HG03439 (cell line): ENCODE results near the gene NPTX2.

Experiments
- ATAC-seq: cut with Tn5 transposase; IDR thresholded peaks from one replicate; pipeline ENCODE4 v1.9.1; 2021; ENCODE audit warnings: mild to moderate bottlenecking, moderate library complexity; ENCODE audit not compliant: unreplicated experiment

The NPTX2 gene

DNA sequence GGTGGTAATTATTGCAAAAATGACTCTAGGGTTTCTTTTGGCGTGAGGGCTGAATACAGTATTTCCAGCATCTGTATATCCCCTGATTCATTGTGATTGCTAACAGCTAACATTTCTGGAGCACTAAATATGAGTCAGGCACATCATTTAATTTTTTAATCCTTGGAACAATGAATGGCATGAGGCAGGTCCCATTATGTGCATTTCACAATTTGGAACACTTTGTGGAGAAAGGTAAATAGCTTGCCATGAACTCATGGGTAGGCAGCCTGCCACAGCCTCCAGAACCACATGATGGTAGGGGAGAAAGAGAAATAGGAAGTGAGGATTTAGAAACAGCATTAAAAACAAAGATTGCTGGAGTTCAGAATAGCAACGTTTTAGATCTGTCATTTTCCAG lies 1.7 kb downstream of the NPTX2 start:
- ATAC-seq, result no peak

DNA sequence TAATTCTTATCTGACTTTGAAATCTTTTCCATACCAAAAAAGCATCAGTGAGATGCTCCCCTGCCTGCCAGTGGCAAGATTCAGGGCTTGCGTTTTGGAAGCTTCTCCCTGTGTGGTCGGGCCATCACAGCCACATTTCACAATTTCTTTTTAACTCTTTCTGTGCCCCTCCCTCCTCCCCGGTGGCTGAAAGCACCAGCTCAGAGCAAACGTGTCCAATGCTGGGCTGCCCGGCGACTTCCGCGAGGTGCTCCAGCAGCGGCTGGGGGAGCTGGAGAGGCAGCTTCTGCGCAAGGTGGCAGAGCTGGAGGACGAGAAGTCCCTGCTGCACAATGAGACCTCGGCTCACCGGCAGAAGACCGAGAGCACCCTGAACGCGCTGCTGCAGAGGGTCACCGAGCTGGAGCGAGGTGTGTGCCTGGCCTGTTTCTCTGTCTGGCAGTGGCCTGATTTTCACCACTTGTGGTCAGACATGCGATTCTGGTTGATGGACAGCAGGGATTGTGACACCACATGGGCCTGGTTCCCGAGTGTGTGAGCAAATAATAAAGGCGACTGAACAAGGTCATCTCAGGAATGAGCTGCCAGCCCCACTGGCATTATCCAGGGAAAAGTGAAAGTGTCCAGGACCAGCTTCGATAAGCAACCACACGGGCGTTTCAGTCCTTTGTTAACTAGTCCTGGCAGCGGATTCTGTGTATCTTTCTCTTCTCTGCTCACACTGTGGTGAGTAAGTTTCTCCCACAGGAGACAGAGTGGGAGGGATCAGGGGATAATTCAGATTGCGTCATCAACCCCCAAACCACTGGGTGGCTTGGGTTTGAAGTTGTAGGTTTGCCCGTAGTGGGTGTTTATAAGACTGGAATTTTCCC lies 2.6 kb downstream of the NPTX2 start:
- ATAC-seq, result no peak

DNA sequence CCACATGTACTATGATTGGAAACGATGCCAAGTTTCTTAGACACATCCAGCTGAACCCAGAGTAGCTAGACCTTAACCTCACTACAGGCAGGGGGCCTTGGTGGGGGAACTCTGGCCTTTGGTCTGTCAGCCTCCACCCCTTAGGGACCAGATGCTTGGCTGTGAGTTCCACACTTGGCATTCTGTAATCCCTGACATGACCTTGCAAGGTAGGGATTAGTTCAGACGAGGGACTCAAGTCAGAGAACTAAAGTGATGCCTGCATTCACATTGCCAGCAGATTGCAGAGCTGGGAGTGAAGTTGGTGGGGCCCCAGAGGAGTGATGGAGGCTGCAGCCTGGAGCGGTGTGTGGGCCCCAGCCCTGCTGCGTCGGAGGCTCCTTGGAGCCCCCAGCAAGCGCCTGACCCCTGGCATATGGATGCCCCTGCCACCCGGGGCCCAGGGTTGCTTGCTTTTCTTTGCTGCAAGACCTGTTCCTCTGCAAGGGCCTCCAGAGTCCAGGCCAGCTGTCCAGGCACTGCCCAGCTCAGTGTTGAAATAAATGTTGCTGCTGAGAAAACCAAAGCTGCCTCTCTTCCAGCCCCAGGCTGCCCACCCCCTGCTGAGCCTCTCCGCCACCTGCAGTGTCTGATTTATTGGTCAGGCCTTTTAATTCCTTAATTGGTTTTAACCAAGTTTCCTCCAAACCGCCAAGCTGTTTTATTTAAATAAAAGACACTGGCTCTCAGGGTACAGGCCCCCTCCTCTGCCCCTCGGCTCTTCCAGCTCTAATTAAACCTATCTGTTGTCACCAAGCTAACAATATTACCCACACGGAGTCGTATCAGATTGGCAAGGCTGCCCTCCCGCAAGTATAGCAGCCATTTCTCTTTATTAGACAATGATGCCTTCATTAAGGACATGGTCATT lies 4.7 kb downstream of the NPTX2 start:
- no peak for ATAC-seq

DNA sequence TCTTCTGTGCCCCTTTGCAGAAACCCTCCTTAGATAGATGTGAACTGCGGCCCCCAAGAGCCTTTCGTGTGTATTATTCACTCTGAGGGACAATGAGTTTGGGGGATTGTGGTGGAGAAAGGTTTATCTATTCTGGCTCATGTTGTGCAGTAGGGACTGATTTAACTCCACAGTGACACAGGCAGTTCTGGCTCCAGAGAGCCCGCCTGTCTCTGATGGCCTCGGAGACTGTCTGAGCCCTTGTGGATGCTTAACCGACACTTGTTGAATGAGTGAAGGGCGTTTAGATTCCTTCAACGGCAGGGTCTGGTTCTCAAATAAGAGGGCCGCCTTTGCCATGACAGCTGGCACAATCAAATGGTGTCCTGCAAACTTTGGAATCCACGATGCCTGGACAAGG lies 5.8 kb downstream of the NPTX2 start:
- no peak for ATAC-seq

DNA sequence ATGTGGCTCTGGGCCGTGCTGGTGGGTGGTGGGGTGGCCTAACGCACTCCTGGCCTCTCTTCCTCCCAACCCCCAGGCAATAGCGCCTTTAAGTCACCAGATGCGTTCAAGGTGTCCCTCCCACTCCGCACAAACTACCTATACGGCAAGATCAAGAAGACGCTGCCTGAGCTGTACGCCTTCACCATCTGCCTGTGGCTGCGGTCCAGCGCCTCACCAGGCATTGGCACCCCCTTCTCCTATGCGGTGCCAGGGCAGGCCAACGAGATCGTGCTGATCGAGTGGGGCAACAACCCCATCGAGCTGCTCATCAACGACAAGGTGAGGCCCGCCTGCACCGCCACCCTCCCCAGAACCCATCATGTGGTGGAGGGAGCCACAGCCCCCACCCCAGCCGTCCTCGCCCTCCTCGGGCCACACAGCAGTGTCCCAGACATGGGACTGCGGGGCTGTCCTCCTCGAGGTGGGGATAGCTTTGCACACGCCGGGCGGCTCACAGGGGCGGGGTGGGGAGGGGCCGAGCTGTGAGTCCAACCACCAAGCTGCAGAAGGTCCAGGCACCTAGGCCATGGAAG lies 7.8 kb downstream of the NPTX2 start:
- ATAC-seq, result no peak

GRCh38 chr7:98626460-98627412 lies 9.7 kb downstream of the NPTX2 start:
- no peak for ATAC-seq

- ATAC-seq, result no peak
Measured at GRCh38 chr7:98627413-98627790, 10.3 kb downstream of the NPTX2 start.

- ATAC-seq, result no peak
Measured at GRCh38 chr7:98628418-98628817, 11.3 kb downstream of the NPTX2 start.

- ATAC-seq, result no peak
Measured at GRCh38 chr7:98629001-98629431, 11.9 kb downstream of the NPTX2 start.

- no peak for ATAC-seq
Measured at GRCh38 chr7:98630149-98630548, 13.1 kb downstream of the NPTX2 start.

- ATAC-seq, result no peak
Measured at GRCh38 chr7:98630770-98631169, 13.7 kb downstream of the NPTX2 start.

DNA sequence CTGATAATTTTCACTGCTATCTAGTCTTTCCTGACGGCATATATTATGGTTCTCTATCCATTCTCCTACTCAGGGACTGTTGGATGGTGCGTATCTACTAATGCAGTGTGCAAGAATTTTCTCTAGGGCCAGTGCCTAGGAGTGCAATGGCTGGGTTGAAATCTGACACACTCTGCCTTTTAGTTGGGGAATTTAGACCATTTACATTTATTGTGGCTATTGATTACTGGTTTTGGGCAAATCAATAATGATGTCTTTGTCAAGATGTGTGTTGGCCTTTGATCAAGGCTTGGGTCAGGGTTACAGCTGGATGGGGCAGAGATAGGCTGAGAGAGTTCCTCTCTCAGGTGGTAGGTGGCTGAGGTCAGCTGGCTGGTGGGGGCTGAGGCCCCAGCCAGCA lies 21.8 kb downstream of the NPTX2 start:
- ATAC-seq, result no peak

GRCh38 chr7:98640375-98640774 lies 23.3 kb downstream of the NPTX2 start:
- no peak for ATAC-seq

DNA sequence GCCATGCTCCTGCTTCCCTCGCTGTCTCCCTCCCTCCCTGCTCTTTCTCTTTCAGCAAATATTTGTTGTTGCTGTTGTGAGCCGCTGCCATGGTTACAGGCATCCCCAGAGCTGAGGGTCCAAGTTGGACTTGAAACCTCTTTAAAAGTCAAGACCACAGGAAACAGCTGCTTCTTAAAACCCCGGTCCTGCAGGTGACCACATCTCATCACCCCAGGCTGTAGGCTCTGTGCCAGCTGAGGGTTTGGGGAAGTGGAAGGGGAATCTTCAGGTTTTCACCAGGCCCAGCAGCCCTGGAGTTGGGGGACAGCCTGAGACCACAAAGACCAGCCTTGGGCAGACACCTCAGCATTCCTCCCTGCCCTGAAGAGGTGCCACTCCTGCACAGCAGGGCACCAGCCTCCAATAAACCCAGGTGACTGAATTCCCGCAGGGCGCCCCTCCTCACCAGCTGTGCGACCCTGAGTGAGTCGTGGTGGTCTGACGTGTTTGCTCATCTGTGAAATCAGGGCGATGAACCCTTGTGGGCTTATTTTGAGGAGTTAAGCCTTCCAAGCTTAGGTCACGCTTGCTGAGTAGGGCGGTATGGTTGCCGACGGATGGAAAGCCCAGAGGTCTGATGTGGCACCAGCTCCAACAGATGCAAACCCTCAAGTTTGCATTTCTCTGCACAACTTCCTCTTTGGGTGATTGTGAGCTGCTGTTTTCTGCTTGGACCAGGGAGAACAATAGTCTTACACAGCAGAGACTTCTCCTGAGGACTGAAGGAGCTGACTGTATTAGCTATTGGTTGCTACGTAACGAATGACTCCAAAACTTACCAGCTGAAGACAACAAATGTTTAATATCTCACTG lies 24.8 kb downstream of the NPTX2 start:
- peak; percentile 64 for ATAC-seq

GRCh38 chr7:98643236-98643985 lies 26.3 kb downstream of the NPTX2 start:
- no peak for ATAC-seq

- ATAC-seq, result no peak
Measured at GRCh38 chr7:98646465-98646864, 29.4 kb downstream of the NPTX2 start.

DNA sequence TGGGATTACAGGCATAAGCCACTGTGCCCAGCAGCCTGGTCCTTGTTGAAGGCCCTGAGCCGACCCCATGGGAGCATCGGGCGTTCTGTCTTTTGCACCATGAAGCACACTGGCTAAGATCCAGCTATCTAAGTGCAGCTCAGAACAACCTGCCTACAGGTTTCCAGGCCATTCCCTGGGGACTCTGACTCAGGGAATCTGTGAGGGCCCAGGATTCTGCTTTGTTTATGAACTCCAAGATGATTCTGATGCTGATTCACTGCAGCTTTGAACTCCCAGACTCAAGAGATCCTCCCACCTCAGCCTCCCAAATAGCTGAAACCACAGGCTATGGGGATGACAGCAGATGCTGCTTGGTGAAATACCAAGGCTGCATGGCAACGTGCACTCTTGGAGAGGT lies 30.2 kb downstream of the NPTX2 start:
- ATAC-seq, result no peak

GRCh38 chr7:98651760-98652159 lies 34.7 kb downstream of the NPTX2 start:
- no peak for ATAC-seq
